WTC11 (cell line): ENCODE results near the gene VARS2.

Source experiments
- E2F1 ChIP-seq: sonication (generic); formaldehyde crosslinking; IDR thresholded peaks from 2 replicates; pipeline ENCODE4 v1.8.0; 2022; ENCODE audit warnings: mild to moderate bottlenecking, missing genetic modification reagents
- E2F5 ChIP-seq: sonication (generic); formaldehyde crosslinking; IDR thresholded peaks from 2 replicates; pipeline ENCODE4 v1.8.1; 2022; ENCODE audit warnings: mild to moderate bottlenecking, moderate library complexity, missing genetic modification reagents
- JUN ChIP-seq: sonication (generic); formaldehyde crosslinking; IDR thresholded peaks from 2 replicates; pipeline ENCODE4 v1.8.0; 2023; ENCODE audit warnings: mild to moderate bottlenecking, missing genetic modification reagents
- MLX ChIP-seq: sonication (generic); formaldehyde crosslinking; IDR thresholded peaks from 2 replicates; pipeline ENCODE4 v1.8.1; 2023; ENCODE audit warnings: mild to moderate bottlenecking, missing genetic modification reagents, moderate library complexity
- NR2C2 ChIP-seq: sonication (generic); formaldehyde crosslinking; IDR thresholded peaks from 2 replicates; pipeline ENCODE4 v1.8.0; 2022; ENCODE audit warnings: mild to moderate bottlenecking, missing genetic modification reagents
- TCF7 ChIP-seq: sonication (generic); formaldehyde crosslinking; IDR thresholded peaks from 2 replicates; pipeline ENCODE4 v1.8.0; 2022; ENCODE audit warnings: mild to moderate bottlenecking, low read depth, missing genetic modification reagents, moderate library complexity
- ZNF281 ChIP-seq: sonication (generic); formaldehyde crosslinking; IDR thresholded peaks from 2 replicates; pipeline ENCODE4 v1.8.0; 2023; ENCODE audit warnings: mild to moderate bottlenecking, missing genetic modification reagents
- TF ChIP-seq, protein P1 (sequence below): fragments of 200-600 bp; IDR thresholded peaks from 2 replicates; pipeline ENCODE4 v1.8.0; 2022; ENCODE audit warnings: antibody characterized with exemption
- TF ChIP-seq, protein P2 (sequence below): sonication (generic); formaldehyde crosslinking; IDR thresholded peaks from 2 replicates; pipeline ENCODE4 v1.8.0; 2023; ENCODE audit warnings: missing genetic modification reagents, mild to moderate bottlenecking, borderline replicate concordance

DNA sequence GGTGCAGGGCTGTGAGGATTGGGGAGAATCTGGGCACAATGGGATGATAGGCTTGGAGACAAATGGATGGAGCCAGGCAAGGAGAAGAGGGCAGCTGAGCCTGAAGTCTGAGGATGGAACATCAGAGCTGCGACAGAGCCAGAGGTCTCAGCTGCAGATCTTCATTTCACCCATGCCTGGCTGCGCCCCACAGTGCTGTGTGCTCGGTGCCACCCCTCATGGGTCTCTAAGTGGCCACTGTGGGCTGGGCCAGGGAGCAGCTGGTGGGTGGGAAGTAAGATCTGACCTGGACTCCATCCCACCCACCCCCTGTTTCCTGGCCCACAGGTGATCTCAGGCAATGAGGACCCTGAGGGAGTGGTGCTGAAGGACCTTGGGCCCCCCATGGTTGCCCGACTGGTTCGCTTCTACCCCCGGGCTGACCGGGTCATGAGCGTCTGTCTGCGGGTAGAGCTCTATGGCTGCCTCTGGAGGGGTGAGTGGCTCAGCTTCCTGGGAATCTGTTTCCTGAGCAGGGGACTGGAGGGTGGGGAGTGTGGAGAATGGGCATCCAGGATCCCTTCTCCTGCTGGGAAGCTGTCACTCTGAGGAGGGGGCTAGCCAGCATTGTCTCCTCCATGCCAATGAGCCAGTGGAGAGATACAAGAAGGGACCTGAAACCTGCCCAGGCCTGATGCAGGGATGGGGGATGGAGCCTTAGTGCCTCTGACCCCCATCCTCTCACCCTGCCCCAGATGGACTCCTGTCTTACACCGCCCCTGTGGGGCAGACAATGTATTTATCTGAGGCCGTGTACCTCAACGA lies 23.2 kb upstream of the VARS2 start:
- TF ChIP-seq E2F5 (no peak), MLX (CRISPR knock-in tag) (no peak), JUN (no peak), TCF7 (CRISPR knock-in tag) (no peak), ZNF281 (CRISPR knock-in tag) (no peak), NR2C2 (CRISPR knock-in tag) (no peak), E2F1 (CRISPR knock-in tag) (no peak)
- TF ChIP-seq, protein P1, sequence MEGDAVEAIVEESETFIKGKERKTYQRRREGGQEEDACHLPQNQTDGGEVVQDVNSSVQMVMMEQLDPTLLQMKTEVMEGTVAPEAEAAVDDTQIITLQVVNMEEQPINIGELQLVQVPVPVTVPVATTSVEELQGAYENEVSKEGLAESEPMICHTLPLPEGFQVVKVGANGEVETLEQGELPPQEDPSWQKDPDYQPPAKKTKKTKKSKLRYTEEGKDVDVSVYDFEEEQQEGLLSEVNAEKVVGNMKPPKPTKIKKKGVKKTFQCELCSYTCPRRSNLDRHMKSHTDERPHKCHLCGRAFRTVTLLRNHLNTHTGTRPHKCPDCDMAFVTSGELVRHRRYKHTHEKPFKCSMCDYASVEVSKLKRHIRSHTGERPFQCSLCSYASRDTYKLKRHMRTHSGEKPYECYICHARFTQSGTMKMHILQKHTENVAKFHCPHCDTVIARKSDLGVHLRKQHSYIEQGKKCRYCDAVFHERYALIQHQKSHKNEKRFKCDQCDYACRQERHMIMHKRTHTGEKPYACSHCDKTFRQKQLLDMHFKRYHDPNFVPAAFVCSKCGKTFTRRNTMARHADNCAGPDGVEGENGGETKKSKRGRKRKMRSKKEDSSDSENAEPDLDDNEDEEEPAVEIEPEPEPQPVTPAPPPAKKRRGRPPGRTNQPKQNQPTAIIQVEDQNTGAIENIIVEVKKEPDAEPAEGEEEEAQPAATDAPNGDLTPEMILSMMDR, result no peak
- TF ChIP-seq, protein P2, sequence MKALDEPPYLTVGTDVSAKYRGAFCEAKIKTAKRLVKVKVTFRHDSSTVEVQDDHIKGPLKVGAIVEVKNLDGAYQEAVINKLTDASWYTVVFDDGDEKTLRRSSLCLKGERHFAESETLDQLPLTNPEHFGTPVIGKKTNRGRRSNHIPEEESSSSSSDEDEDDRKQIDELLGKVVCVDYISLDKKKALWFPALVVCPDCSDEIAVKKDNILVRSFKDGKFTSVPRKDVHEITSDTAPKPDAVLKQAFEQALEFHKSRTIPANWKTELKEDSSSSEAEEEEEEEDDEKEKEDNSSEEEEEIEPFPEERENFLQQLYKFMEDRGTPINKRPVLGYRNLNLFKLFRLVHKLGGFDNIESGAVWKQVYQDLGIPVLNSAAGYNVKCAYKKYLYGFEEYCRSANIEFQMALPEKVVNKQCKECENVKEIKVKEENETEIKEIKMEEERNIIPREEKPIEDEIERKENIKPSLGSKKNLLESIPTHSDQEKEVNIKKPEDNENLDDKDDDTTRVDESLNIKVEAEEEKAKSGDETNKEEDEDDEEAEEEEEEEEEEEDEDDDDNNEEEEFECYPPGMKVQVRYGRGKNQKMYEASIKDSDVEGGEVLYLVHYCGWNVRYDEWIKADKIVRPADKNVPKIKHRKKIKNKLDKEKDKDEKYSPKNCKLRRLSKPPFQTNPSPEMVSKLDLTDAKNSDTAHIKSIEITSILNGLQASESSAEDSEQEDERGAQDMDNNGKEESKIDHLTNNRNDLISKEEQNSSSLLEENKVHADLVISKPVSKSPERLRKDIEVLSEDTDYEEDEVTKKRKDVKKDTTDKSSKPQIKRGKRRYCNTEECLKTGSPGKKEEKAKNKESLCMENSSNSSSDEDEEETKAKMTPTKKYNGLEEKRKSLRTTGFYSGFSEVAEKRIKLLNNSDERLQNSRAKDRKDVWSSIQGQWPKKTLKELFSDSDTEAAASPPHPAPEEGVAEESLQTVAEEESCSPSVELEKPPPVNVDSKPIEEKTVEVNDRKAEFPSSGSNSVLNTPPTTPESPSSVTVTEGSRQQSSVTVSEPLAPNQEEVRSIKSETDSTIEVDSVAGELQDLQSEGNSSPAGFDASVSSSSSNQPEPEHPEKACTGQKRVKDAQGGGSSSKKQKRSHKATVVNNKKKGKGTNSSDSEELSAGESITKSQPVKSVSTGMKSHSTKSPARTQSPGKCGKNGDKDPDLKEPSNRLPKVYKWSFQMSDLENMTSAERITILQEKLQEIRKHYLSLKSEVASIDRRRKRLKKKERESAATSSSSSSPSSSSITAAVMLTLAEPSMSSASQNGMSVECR (CRISPR knock-in tag), result no peak
